ENCODE measurements around the gene RAD52.

Gene RAD52

GRCh38 chr12:912466-913235, 36.8 kb downstream of the RAD52 start:
- no peak for DNase-seq

- DNase-seq = no peak
Observed at GRCh38 chr12:911191-911826, 38.2 kb downstream of the RAD52 start.

GRCh38 chr12:910416-910815, 39.1 kb downstream of the RAD52 start:
- no peak for DNase-seq

GRCh38 chr12:909861-910260, 39.6 kb downstream of the RAD52 start:
- DNase-seq = no peak

- no peak for DNase-seq
Observed at GRCh38 chr12:907413-908185, 41.9 kb downstream of the RAD52 start.

GRCh38 chr12:906062-906585, 43.4 kb downstream of the RAD52 start:
- no peak for DNase-seq

GRCh38 chr12:905261-906031, 44.0 kb downstream of the RAD52 start:
- DNase-seq = peak; percentile 17

- DNase-seq = no peak
Observed at GRCh38 chr12:904010-904414, 45.5 kb downstream of the RAD52 start.

GRCh38 chr12:903055-903454, 46.4 kb downstream of the RAD52 start:
- no peak for DNase-seq

- DNase-seq = no peak
Observed at GRCh38 chr12:902581-902980, 46.9 kb downstream of the RAD52 start.

GRCh38 chr12:897386-897785, 52.1 kb downstream of the RAD52 start:
- DNase-seq = no peak

- DNase-seq = no peak
Observed at GRCh38 chr12:896031-896430, 53.5 kb downstream of the RAD52 start.

GRCh38 chr12:894226-894625, 55.3 kb downstream of the RAD52 start:
- no peak for DNase-seq

- no peak for DNase-seq
Observed at GRCh38 chr12:886206-886605, 63.3 kb downstream of the RAD52 start.

- DNase-seq = no peak
Observed at GRCh38 chr12:885701-886100, 63.8 kb downstream of the RAD52 start.

GRCh38 chr12:884746-885414, 64.6 kb downstream of the RAD52 start:
- DNase-seq = no peak

- no peak for DNase-seq
Observed at GRCh38 chr12:880656-881055, 68.8 kb downstream of the RAD52 start.

GRCh38 chr12:879641-880040, 69.9 kb downstream of the RAD52 start:
- DNase-seq = no peak

- DNase-seq = peak; percentile 30
Observed at GRCh38 chr12:873954-874353, 75.5 kb downstream of the RAD52 start.

- no peak for DNase-seq
Observed at GRCh38 chr12:870378-870777, 79.1 kb downstream of the RAD52 start.

- no peak for DNase-seq
Observed at GRCh38 chr12:868722-869121, 80.8 kb downstream of the RAD52 start.

GRCh38 chr12:867905-868304, 81.6 kb downstream of the RAD52 start:
- no peak for DNase-seq

Data from activated CD4-positive, alpha-beta T cell treated with anti-CD3 and anti-CD28 coated beads, Interleukin-10, Interleukin-2, amounts not matched to agents 100 ng/mL and 50 ng/mL, durations not matched to agents 16 hours and 8 hours (primary cell).